Sigmoid colon (tissue), 7 donors: ENCODE data around the gene VRK2. TPM values are rescaled to one million over a fixed set of nuclear protein-coding genes. Genes with fewer than 3 reads are reported as not detected.

Experiments
- DNase-seq: peaks from one replicate; pipeline ENCODE4 v3.0.0-alpha.2; 2019
- H3K27ac ChIP-seq, 4 donors: fragments of 200-600 bp; sonication (generic); one replicate each; pipeline ENCODE4 v1.5.1; 2016 to 2019; ENCODE audit warnings: mild to moderate bottlenecking in 1 of 4
- H3K27me3 ChIP-seq, 3 donors: fragments of 200-600 bp; sonication (generic); one replicate each; pipeline ENCODE4 v1.5.1; 2019; ENCODE audit warnings: mild to moderate bottlenecking in 1 of 3
- H3K36me3 ChIP-seq, 4 donors: fragments of 200-600 bp; sonication (generic); one replicate each; pipeline ENCODE4 v1.5.1; 2016 to 2019
- H3K4me1 ChIP-seq, 4 donors: fragments of 200-600 bp; sonication (generic); one replicate each; pipeline ENCODE4 v1.5.1; 2017 to 2019
- H3K4me3 ChIP-seq, 4 donors: fragments of 200-600 bp; sonication (generic); one replicate each; pipeline ENCODE4 v1.5.1; 2017 to 2019; ENCODE audit warnings: mild to moderate bottlenecking in 2 of 4, moderate library complexity in 1 of 4
- H3K9me3 ChIP-seq, 4 donors: fragments of 200-600 bp in 3 of 4; sonication (generic) in 3 of 4; one replicate each; pipeline versions ENCODE4 v1.5.1 to v1.6.1; 2013 to 2019
- CTCF ChIP-seq, 4 experiments: fragments of 450-650 bp in 3 of 4; fragments of 200-600 bp in 1 of 4; IDR thresholded peaks; one replicate each; pipeline ENCODE4 v1.5.1; 2016 to 2019; ENCODE audit warnings: antibody characterized with exemption in 4 of 4, mild to moderate bottlenecking in 3 of 4, moderate library complexity in 2 of 4
- EP300 ChIP-seq, 4 donors: sonication (generic); formaldehyde crosslinking; IDR thresholded peaks; one replicate each; pipeline ENCODE4 v1.6.1; 2017; ENCODE audit warnings: antibody characterized with exemption in 4 of 4
- POLR2A ChIP-seq, 2 donors: fragments of 450-650 bp; IDR thresholded peaks; one replicate each; pipeline ENCODE4 v1.6.1; 2016; ENCODE audit warnings: antibody characterized with exemption in 2 of 2, mild to moderate bottlenecking in 2 of 2, moderate library complexity in 2 of 2
- POLR2AphosphoS5 ChIP-seq, 4 donors: sonication (generic); formaldehyde crosslinking; IDR thresholded peaks; one replicate each; pipeline ENCODE4 v1.6.1; 2017; ENCODE audit warnings: antibody characterized with exemption in 4 of 4
- WGBS, 2 donors: extraction: QIAGEN DNeasy Blood & Tissue Kit; methylation state at CpG; one replicate each; pipeline ENCODE4 v1.1.7; 2013; 5-methylcytosine and 5-hydroxymethylcytosine counted together
- intact Hi-C: fragments of 100-400 bp; cut with DNase I; formaldehyde crosslinking; loops from one replicate; pipeline ENCODE4 v1.15.1; 2023
- polyA plus RNA-seq, 3 donors: library from polyadenylated mRNA; stranded (reverse); fragments of 200-250 nt; gene quantifications; one replicate each; pipeline ENCODE4 v1.2.3, GENCODE V29; 2013
- total RNA-seq, 4 donors: library from RNA; depleted of rRNA; stranded (reverse); fragments of >200 nt; gene quantifications; one replicate each; pipeline ENCODE4 v1.1.0, GENCODE V29; 2016
- donor health status: healthy with polysubstance abuse.
- donor health status: Bipolar disorder and iron deficiency.
- donor health status: healthy.

Gene VRK2
- total RNA-seq = 10 to 100 TPM; 22.7 to 32.8 (median 25.6) TPM
- 10 to 100 TPM in 2 of 3 donors, 1 to 10 TPM in 1; 6.6 to 12.3 (median 11.3) TPM for polyA plus RNA-seq

DNA sequence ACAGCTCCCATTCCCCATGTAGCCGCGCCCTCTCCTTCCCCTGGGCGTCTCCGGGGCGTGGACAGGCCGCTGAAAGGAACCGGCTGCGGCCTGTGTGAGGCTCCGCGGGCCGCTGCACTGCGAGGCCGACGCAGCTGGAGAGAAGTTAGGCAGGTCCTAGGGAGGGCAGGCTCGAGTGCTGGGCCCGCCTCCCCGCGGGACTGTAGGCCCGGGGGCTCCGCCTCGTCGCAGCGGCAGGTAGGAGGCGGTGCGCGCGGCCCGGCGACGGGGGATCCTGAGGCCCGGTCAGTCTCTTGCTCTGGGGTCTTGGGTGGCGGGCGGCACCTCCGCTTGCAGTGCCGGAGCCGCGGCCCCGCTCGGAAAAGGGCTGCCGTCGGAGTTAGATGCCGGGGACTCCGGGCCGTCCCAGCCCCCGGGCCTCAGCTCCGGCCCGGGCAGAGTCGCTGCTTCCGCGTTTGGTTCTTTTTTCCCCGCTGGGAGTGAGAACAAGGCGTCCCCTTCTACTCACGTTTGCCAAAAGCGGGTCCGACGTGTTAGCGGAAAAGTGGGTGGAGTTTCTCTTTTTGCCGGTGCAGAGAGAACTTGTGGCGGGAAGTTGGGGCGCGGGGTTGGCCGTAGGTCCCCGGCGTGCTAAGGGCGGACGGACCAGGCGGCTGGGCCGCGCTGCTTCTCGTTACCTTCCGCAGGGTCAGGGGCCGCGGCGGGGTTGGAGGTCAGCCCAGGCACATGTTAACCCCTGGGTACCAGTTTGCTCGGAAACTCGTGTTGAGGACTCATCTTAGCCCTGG lies at the start of gene VRK2:
Gene VRK2, plus strand, starts transcription at position 222 of the 788 bp plus-strand sequence. CDS start 2,026 bp downstream, outside the sequence.
- peaks cover 0 to 31% (median 20%) of the 10 kb centered on the region in 4 donors for H3K4me1 ChIP-seq
- peak; percentile 93 for DNase-seq
- intact Hi-C loops = no loop called here
- no peaks in the 10 kb centered on the region for H3K27me3 ChIP-seq
- peaks cover 0 to 5% (median 0%) of the 10 kb centered on the region in 4 donors for H3K36me3 ChIP-seq
- WGBS, 2 donors = 0% methylated on average over 76 of the region's 76 CpGs
- peak within 1 kb of the TSS; percentile 60 to 81 (median 76) for H3K4me3 ChIP-seq
- peak within 1 kb of the TSS; percentile 92 to 97 (median 95) for H3K27ac ChIP-seq
- TF ChIP-seq EP300 (IDR thresholded peaks at IDR 0.05) (no peak), POLR2AphosphoS5 (IDR thresholded peaks at IDR 0.05) (peak; percentile 72 to 85 (median 78)), POLR2A (IDR thresholded peaks at IDR 0.05) (peak; percentile 42 to 50), CTCF (IDR thresholded peaks at IDR 0.05) (no peak)
- no peaks in the 10 kb centered on the region for H3K9me3 ChIP-seq

DNA sequence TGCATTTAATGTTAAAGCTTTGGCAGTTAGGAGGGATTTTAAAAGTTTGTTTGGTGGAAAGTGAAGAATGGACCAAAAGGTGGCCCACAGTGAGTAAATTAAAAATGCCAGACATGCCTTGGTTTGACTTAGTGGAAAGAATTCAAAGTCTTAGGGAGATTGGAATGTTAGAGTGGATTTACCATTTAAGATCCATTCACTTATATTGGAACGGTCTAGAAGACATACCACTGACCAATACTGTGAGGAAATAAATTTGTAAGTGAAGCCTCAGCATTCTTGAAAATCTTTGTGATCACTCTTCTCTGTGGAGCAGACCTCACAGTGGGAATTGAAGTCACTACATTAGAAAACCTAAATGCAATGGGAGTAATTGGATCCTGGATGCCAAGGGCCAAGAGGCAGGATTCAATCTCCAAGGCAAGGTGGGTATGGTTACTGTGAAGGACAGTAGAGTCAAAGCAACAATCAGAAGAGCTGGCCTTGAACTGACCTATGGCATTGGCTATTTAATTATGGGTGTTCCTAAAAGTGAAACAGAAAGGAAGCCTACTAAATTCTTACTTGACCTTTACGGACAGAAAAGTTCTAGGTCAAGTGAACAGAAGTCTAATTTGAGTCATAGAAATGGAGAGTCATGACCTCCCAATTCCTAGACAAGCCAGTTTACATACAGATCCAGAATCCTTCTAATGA lies 40.2 kb upstream of the VRK2 start:
- Histone ChIP-seq H3K4me3 (no peak overlapping the region), H3K27me3 (no peaks in the 10 kb centered on the region), H3K27ac (no peak overlapping the region), H3K36me3 (no peaks in the 10 kb centered on the region), H3K9me3 (no peaks in the 10 kb centered on the region), H3K4me1 (no peaks in the 10 kb centered on the region)
- intact Hi-C loops = no loop called here
- TF ChIP-seq EP300 (IDR thresholded peaks at IDR 0.05) (no peak), POLR2A (IDR thresholded peaks at IDR 0.05) (no peak), POLR2AphosphoS5 (IDR thresholded peaks at IDR 0.05) (no peak), CTCF (IDR thresholded peaks at IDR 0.05) (no peak)
- 86 to 92% methylated on average over 2 of the region's 2 CpGs for WGBS, 2 donors
- DNase-seq = no peak

DNA sequence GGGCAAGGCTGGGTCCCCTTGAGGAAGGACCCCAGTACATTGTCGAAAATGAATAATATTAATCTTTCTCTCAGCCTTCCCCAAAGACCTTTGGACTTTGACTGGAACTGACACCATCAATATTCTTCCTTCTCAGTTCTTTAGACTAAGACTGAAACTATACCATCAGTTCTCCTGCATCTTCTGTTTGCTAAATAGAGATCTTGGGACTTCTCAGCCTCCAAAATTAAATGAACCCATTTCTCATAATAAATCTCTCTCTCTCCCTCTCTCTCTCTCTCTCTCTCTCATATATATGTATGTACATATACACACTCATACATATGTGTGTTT lies 39.7 kb upstream of the VRK2 start:
- Histone ChIP-seq H3K4me1 (no peaks in the 10 kb centered on the region), H3K36me3 (no peaks in the 10 kb centered on the region), H3K27ac (no peak overlapping the region), H3K9me3 (no peaks in the 10 kb centered on the region), H3K4me3 (no peak overlapping the region), H3K27me3 (no peaks in the 10 kb centered on the region)
- no peak for DNase-seq
- 61 to 94% methylated on average over 1 of the region's 1 CpG for WGBS, 2 donors
- TF ChIP-seq POLR2A (IDR thresholded peaks at IDR 0.05) = no peak
- no peak for TF ChIP-seq CTCF (IDR thresholded peaks at IDR 0.05)
- no peak for TF ChIP-seq EP300 (IDR thresholded peaks at IDR 0.05)
- TF ChIP-seq POLR2AphosphoS5 (IDR thresholded peaks at IDR 0.05) = no peak
- intact Hi-C loops = no loop called here

DNA sequence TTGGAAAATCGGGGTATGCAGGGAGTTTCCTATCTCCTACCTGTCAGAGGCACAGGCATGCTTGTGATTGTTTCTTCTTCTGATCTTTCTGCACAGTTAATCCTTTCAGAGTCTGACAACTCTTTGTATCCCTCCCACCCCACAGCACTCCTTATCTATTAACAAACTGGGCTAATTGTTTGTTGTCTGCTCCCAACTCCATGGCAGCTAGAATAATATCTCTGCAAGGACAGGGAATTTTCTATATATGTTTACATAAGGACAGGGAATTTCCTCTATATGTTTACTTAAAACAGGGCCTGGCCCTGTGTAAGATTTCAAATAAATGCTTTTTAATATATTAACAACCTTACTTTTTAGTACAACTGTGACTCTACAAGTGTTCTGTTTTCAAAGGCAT lies 36.0 kb upstream of the VRK2 start:
- Histone ChIP-seq H3K27ac (no peak overlapping the region), H3K4me1 (no peaks in the 10 kb centered on the region), H3K9me3 (no peaks in the 10 kb centered on the region), H3K4me3 (no peak overlapping the region), H3K27me3 (no peaks in the 10 kb centered on the region), H3K36me3 (no peaks in the 10 kb centered on the region)
- intact Hi-C loops = no loop called here
- DNase-seq = no peak
- WGBS, 2 donors = 89 to 93% methylated on average over 1 of the region's 1 CpG
- no peak for TF ChIP-seq POLR2AphosphoS5 (IDR thresholded peaks at IDR 0.05)
- TF ChIP-seq EP300 (IDR thresholded peaks at IDR 0.05) = no peak
- no peak for TF ChIP-seq POLR2A (IDR thresholded peaks at IDR 0.05)
- no peak for TF ChIP-seq CTCF (IDR thresholded peaks at IDR 0.05)
